Adipocyte (in vitro differentiated cells): ENCODE data around the gene DTX3.
A peak's percentile ranks its signal among the peaks of the same experiment; 100 is the strongest.

Experiments used
- DNase-seq: peaks from one replicate; pipeline ENCODE4 v3.0.0-alpha.2; 2015; ENCODE audit warnings: low read depth
- H3K27me3 ChIP-seq: replicated peaks from 2 replicates; pipeline ENCODE4 v1.7.0; 2013; ENCODE audit warnings: mild to moderate bottlenecking, low read length, moderate library complexity; ENCODE audit not compliant: control insufficient read depth, insufficient read depth
- H3K36me3 ChIP-seq: 2 replicates; pipeline ENCODE4 v1.7.0; 2013; ENCODE audit warnings: low read length, mild to moderate bottlenecking, moderate library complexity; ENCODE audit not compliant: control insufficient read depth, insufficient read depth, severe bottlenecking
- H3K4me1 ChIP-seq: 2 replicates; pipeline ENCODE4 v1.7.0; 2013; ENCODE audit warnings: mild to moderate bottlenecking, low read length, moderate library complexity; ENCODE audit not compliant: control insufficient read depth, insufficient read depth
- H3K4me3 ChIP-seq: 2 replicates; pipeline ENCODE4 v1.7.0; 2013; ENCODE audit warnings: mild to moderate bottlenecking, low read length, moderate library complexity
- H3K9ac ChIP-seq: 2 replicates; pipeline ENCODE4 v1.7.0; 2013; ENCODE audit warnings: mild to moderate bottlenecking, low read length, moderate library complexity
- H3K9me3 ChIP-seq: 2 replicates; pipeline ENCODE4 v1.7.0; 2013; ENCODE audit warnings: mild to moderate bottlenecking, low read length, moderate library complexity; ENCODE audit not compliant: control insufficient read depth

DTX3 gene

GRCh38 chr12:57593187-57593586 lies 11.4 kb upstream of the DTX3 start:
- no peaks in the 10 kb centered on the region for H3K36me3 ChIP-seq
- DNase-seq: no peak
- peaks cover 23% of the 10 kb centered on the region for H3K27me3 ChIP-seq
- peaks cover 8% of the 10 kb centered on the region for H3K4me1 ChIP-seq
- no peaks in the 10 kb centered on the region for H3K9me3 ChIP-seq
- no peak overlapping the region for H3K4me3 ChIP-seq
- H3K9ac ChIP-seq: no peak overlapping the region

GRCh38 chr12:57600395-57600794 lies 4.2 kb upstream of the DTX3 start:
- Histone ChIP-seq H3K9ac (no peak overlapping the region), H3K9me3 (no peaks in the 10 kb centered on the region), H3K36me3 (no peaks in the 10 kb centered on the region), H3K4me3 (no peak overlapping the region), H3K27me3 (peaks cover 22% of the 10 kb centered on the region), H3K4me1 (peaks cover 4% of the 10 kb centered on the region)
- no peak for DNase-seq

DNA sequence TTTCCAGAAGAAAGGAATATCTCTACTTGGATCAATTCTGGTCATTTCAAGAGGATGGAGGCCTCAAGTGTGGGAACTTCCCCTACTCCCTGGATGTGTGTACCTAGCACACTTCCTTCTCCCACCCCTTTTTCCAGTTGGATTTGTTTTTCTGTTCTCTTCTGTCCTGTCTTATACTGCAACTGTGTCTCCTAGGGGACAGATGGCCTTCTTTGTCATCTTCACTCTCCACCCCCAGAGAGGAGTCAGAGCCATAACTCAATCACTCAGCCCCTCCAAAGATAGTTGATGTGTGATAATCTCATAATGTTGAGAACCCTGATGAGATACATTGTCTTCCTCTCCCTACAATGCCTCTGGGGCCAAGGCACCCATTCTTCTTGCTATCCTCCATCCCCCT lies 2.1 kb upstream of the DTX3 start:
- no peaks in the 10 kb centered on the region for H3K36me3 ChIP-seq
- H3K9me3 ChIP-seq: no peaks in the 10 kb centered on the region
- no peak for DNase-seq

GRCh38 chr12:57603324-57603723 lies 1.3 kb upstream of the DTX3 start:
- no peak for DNase-seq
- Histone ChIP-seq H3K4me3 (no peak overlapping the region), H3K9me3 (no peaks in the 10 kb centered on the region), H3K27me3 (peaks cover 25% of the 10 kb centered on the region), H3K36me3 (no peaks in the 10 kb centered on the region), H3K4me1 (peaks cover 4% of the 10 kb centered on the region), H3K9ac (no peak overlapping the region)

More for the DNA sequence above, 2.1 kb upstream of the DTX3 start:
- peaks cover 4% of the 10 kb centered on the region for H3K4me1 ChIP-seq
- H3K9ac ChIP-seq: no peak overlapping the region
- H3K27me3 ChIP-seq: peaks cover 25% of the 10 kb centered on the region
- H3K4me3 ChIP-seq: no peak overlapping the region

GRCh38 chr12:57603815-57604453 lies 690 bp upstream of the DTX3 start:
- H3K9me3 ChIP-seq: no peaks in the 10 kb centered on the region
- no peaks in the 10 kb centered on the region for H3K36me3 ChIP-seq
- H3K27me3 ChIP-seq: peaks cover 24% of the 10 kb centered on the region
- peaks cover 4% of the 10 kb centered on the region for H3K4me1 ChIP-seq
- H3K9ac ChIP-seq: peak overlapping the region; percentile 30
- peak overlapping the region; percentile 73 for H3K4me3 ChIP-seq
- peak; percentile 52 for DNase-seq

DNA sequence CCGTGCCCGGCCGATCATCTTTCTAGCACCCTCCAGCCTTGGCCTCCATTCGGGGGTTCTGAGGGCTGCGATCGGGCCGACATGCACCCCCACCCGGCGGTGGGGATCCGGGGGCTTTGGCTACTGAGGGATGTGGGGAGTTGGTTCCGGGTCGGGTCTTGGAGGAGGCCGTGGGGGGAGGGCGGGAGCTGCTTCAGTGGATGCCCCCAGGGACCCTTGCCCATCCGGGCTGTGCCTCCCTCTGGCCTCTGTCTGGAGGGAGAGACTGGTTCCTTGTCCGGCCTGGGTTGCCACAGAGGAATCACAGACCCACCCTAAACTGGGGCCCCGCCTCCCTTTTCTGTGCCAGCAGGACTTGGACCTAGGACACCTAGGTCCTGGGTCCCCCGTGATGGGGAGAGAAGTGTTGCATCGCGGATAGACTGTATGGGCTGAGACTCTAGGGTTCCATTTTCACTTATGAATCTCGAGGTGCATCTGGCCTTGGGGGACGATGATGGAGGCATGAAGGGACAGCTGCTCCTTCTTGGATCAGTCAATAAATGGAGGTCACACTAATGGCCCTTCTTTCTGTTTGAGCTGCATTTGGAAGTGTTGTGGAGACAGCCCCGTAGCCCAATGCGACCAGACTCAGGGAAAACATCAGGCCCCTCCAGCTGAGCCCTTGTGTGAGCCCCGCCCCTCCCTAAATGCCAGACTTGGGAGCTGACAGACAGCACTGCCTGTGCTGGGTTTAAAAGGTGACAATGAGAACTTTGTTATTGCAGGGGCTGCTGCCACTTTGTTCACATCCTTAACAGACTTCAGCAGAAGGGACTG lies 577 bp downstream of the DTX3 start:
- peak overlapping the region; percentile 39 for H3K9ac ChIP-seq
- H3K9me3 ChIP-seq: no peaks in the 10 kb centered on the region
- H3K4me1 ChIP-seq: peaks cover 4% of the 10 kb centered on the region
- peak overlapping the region; percentile 71 for H3K4me3 ChIP-seq
- H3K27me3 ChIP-seq: peaks cover 18% of the 10 kb centered on the region
- peak; percentile 50 for DNase-seq
- no peaks in the 10 kb centered on the region for H3K36me3 ChIP-seq

GRCh38 chr12:57605811-57606311 lies 1.2 kb downstream of the DTX3 start:
- Histone ChIP-seq H3K36me3 (no peaks in the 10 kb centered on the region), H3K9me3 (no peaks in the 10 kb centered on the region), H3K27me3 (peaks cover 22% of the 10 kb centered on the region), H3K4me1 (peaks cover 9% of the 10 kb centered on the region), H3K9ac (no peak overlapping the region), H3K4me3 (no peak overlapping the region)
- no peak for DNase-seq

GRCh38 chr12:57606399-57606798 lies 1.8 kb downstream of the DTX3 start:
- Histone ChIP-seq H3K9ac (no peak overlapping the region), H3K27me3 (peaks cover 24% of the 10 kb centered on the region), H3K4me3 (no peak overlapping the region), H3K36me3 (no peaks in the 10 kb centered on the region), H3K9me3 (no peaks in the 10 kb centered on the region), H3K4me1 (peaks cover 11% of the 10 kb centered on the region)
- DNase-seq: no peak

DNA sequence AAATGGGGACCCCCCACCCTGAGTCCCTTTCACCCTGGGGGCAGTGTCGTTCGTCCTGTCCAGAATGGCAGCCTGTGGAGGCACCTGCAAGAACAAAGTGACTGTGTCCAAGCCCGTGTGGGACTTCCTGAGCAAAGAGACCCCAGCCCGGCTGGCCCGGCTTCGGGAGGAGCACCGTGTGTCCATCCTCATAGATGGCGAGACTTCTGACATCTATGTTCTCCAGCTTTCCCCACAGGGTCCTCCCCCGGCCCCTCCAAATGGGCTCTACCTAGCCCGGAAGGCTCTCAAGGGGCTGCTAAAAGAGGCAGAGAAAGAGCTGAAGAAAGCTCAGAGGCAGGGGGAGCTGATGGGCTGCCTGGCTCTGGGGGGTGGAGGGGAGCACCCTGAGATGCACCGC lies 2.2 kb downstream of the DTX3 start:
- H3K27me3 ChIP-seq: peaks cover 22% of the 10 kb centered on the region
- no peaks in the 10 kb centered on the region for H3K36me3 ChIP-seq
- no peak overlapping the region for H3K9ac ChIP-seq
- H3K4me1 ChIP-seq: peaks cover 11% of the 10 kb centered on the region
- no peak overlapping the region for H3K4me3 ChIP-seq
- DNase-seq: no peak
- H3K9me3 ChIP-seq: no peaks in the 10 kb centered on the region

GRCh38 chr12:57607958-57608663 lies 3.5 kb downstream of the DTX3 start:
- Histone ChIP-seq H3K27me3 (peaks cover 33% of the 10 kb centered on the region), H3K4me3 (no peak overlapping the region), H3K9me3 (no peaks in the 10 kb centered on the region), H3K4me1 (peaks cover 18% of the 10 kb centered on the region), H3K9ac (no peak overlapping the region), H3K36me3 (no peaks in the 10 kb centered on the region)
- no peak for DNase-seq

DNA sequence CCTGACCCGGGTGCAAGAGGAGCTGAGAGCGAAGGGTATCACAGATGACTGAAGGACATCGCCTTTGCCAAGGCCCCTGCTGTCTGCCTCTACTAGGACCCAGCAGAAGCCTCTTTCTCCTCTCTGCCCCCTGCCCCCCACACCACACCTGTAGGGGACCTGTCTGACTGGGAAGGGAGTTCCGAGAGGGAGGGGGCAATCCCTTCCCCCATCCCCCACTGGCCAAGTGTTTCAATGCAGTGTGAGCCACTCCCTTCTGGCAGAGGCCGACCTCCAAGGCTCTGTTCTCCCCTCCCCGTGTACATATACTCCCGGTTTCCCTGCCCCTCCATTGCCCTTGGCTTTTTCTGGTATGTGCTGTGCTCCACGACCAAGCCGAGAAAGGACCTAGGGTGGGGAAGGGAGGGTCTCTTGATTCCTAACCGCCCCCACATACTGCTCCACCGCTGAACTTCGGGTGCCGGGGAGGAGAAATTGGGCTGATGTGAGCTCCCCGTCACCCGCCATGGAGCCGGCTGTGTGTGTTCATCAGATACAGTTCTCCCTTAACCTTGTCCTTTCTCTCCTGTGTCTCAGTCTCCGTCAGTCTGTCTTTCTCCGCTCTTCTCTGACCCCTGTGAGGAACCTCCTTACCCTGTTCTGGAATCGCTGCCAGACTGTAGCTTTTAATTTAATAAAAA lies 4.6 kb downstream of the DTX3 start:
- Histone ChIP-seq H3K4me3 (no peak overlapping the region), H3K9ac (no peak overlapping the region), H3K36me3 (no peaks in the 10 kb centered on the region), H3K9me3 (no peaks in the 10 kb centered on the region), H3K27me3 (peaks cover 36% of the 10 kb centered on the region), H3K4me1 (peaks cover 16% of the 10 kb centered on the region)
- no peak for DNase-seq
